CD14-positive monocyte (primary cell): ENCODE results near the gene GNAT1. TPM values are rescaled to one million over a fixed set of nuclear protein-coding genes. Genes with fewer than 3 reads are reported as not detected.
A peak's percentile ranks its signal among the peaks of the same experiment; 100 is the strongest.

ENCODE experiments used
- DNase-seq, 3 donors: peaks; one replicate each; pipeline ENCODE4 v3.0.0-alpha.2; 2011 to 2022
- H2AFZ ChIP-seq: 2 replicates; pipeline ENCODE4 v1.6.0; 2012; ENCODE audit warnings: mild to moderate bottlenecking, low read depth, low read length, inconsistent platforms; ENCODE audit not compliant: insufficient read depth, poor library complexity, severe bottlenecking
- H3K27ac ChIP-seq, 2 donors: 1 replicate in 1 of 2; 2 replicates in 1 of 2; pipeline ENCODE4 v1.5.1; 2012 to 2013; ENCODE audit warnings: low read length in 2 of 2, control low read depth in 1 of 2, inconsistent platforms in 1 of 2, low read depth in 1 of 2, mild to moderate bottlenecking in 1 of 2
- H3K27me3 ChIP-seq, 2 donors: one replicate each; pipeline versions ENCODE4 v1.6.0 to v1.6.1; 2011 to 2013; ENCODE audit warnings: low read length in 2 of 2; ENCODE audit not compliant: control insufficient read depth in 2 of 2, insufficient read depth in 2 of 2
- H3K36me3 ChIP-seq, 2 donors: replicated peaks in 1 of 2; 1 replicate in 1 of 2; 2 replicates in 1 of 2; pipeline versions ENCODE4 v1.5.1 to v1.6.1; 2012 to 2013; ENCODE audit warnings: low read length in 2 of 2, control low read depth in 1 of 2, inconsistent platforms in 1 of 2, mild to moderate bottlenecking in 1 of 2; ENCODE audit not compliant: insufficient read depth in 2 of 2, control insufficient read depth in 1 of 2
- H3K4me1 ChIP-seq, 2 donors: 1 replicate in 1 of 2; 2 replicates in 1 of 2; pipeline versions ENCODE4 v1.5.1 to v1.6.1; 2012 to 2013; ENCODE audit warnings: low read length in 2 of 2, control low read depth in 1 of 2, inconsistent platforms in 1 of 2, mild to moderate bottlenecking in 1 of 2, moderate library complexity in 1 of 2; ENCODE audit not compliant: insufficient read depth in 2 of 2, control insufficient read depth in 1 of 2
- H3K4me2 ChIP-seq: replicated peaks from 2 replicates; pipeline ENCODE3; 2012; ENCODE audit warnings: low read length, moderate library complexity, mild to moderate bottlenecking; ENCODE audit not compliant: poor library complexity, severe bottlenecking; ENCODE audit errors: extremely low read depth
- H3K4me3 ChIP-seq, 3 experiments: fragments of 200-600 bp in 1 of 3; sonication (generic) in 1 of 3; replicated peaks in 1 of 3; 1 replicate in 2 of 3; 2 replicates in 1 of 3; pipeline ENCODE4 v1.5.1; 2011 to 2013; ENCODE audit warnings: low read length in 3 of 3, mild to moderate bottlenecking in 3 of 3, control low read depth in 2 of 3, low read depth in 2 of 3, inconsistent platforms in 1 of 3, moderate library complexity in 1 of 3
- H3K79me2 ChIP-seq: 2 replicates; pipeline ENCODE4 v1.6.0; 2012; ENCODE audit warnings: mild to moderate bottlenecking, control low read depth, inconsistent platforms, low read length, moderate library complexity; ENCODE audit not compliant: insufficient read depth
- H3K9ac ChIP-seq: 2 replicates; pipeline ENCODE4 v1.6.0; 2017; ENCODE audit warnings: low read length, mild to moderate bottlenecking; ENCODE audit not compliant: insufficient read depth, poor library complexity, severe bottlenecking
- H3K9me3 ChIP-seq, 2 donors: replicated peaks in 1 of 2; 1 replicate in 1 of 2; 2 replicates in 1 of 2; pipeline versions ENCODE4 v1.5.1 to v1.6.1; 2012 to 2013; ENCODE audit warnings: low read length in 2 of 2, control low read depth in 1 of 2; ENCODE audit not compliant: control insufficient read depth in 1 of 2, insufficient read depth in 1 of 2
- H4K20me1 ChIP-seq: 2 replicates; pipeline ENCODE4 v1.6.0; 2012; ENCODE audit warnings: mild to moderate bottlenecking, low read length, control low read depth, moderate library complexity; ENCODE audit not compliant: insufficient read depth
- H3K27ac Mint-ChIP-seq, 7 donors: one replicate each; pipeline ENCODE4 v1.8.0; 2020; ENCODE audit warnings: mild to moderate bottlenecking in 7 of 7, mixed read lengths in 7 of 7, moderate library complexity in 6 of 7, inconsistent platforms in 2 of 7
- H3K27me3 Mint-ChIP-seq, 3 donors: one replicate each; pipeline ENCODE4 v1.8.0; 2021 to 2022; ENCODE audit warnings: low read depth in 3 of 3, mild to moderate bottlenecking in 3 of 3, mixed read lengths in 3 of 3, moderate library complexity in 3 of 3, inconsistent platforms in 1 of 3
- H3K36me3 Mint-ChIP-seq, 2 donors: one replicate each; pipeline ENCODE4 v1.8.0; 2020; ENCODE audit warnings: mixed read lengths in 2 of 2, inconsistent platforms in 1 of 2, mild to moderate bottlenecking in 1 of 2
- H3K4me1 Mint-ChIP-seq: one replicate; pipeline ENCODE4 v1.8.0; 2020; ENCODE audit warnings: mild to moderate bottlenecking, mixed read lengths
- H3K4me3 Mint-ChIP-seq, 2 donors: one replicate each; pipeline ENCODE4 v1.8.0; 2020; ENCODE audit warnings: mild to moderate bottlenecking in 2 of 2, mixed read lengths in 2 of 2, moderate library complexity in 1 of 2
- H3K9me3 Mint-ChIP-seq, 7 donors: one replicate each; pipeline ENCODE4 v1.8.0; 2020 to 2022; ENCODE audit warnings: mixed read lengths in 7 of 7, mild to moderate bottlenecking in 6 of 7, moderate library complexity in 6 of 7, inconsistent platforms in 2 of 7
- CTCF ChIP-seq: fragments of 200-600 bp; IDR thresholded peaks from one replicate; pipeline ENCODE4 v1.8.0; 2022; ENCODE audit warnings: antibody characterized with exemption, mild to moderate bottlenecking
- WGBS: methylation state at CpG from one replicate; pipeline ENCODE4 v1.1.5; 2013; ENCODE audit warnings: missing lambda C conversion rate; ENCODE audit not compliant: insufficient coverage; 5-methylcytosine and 5-hydroxymethylcytosine counted together
- intact Hi-C, 2 donors: fragments of 100-400 bp; cut with micrococcal nuclease; formaldehyde crosslinking; loops; one replicate each; pipeline versions ENCODE4 v1.15.0 to v1.15.1; 2023
- polyA plus RNA-seq, 3 donors: library from polyadenylated mRNA; depleted of rRNA in 1 of 3; unstranded in 2 of 3; stranded (reverse) in 1 of 3; fragments of 300-500 nt in 2 of 3; fragments of >200 nt in 1 of 3; fragmentation: Illumina TruSeq in 2 of 3; gene quantifications; 1 replicate in 2 of 3; 2 replicates in 1 of 3; pipeline ENCODE4 v1.2.3, GENCODE V29; 2012 to 2021

Gene GNAT1
- polyA plus RNA-seq, 3 donors = not detected

GRCh38 chr3:50155891-50156290 lies 35.5 kb upstream of the GNAT1 start:
- peaks cover 8% of the 10 kb centered on the region for H4K20me1 ChIP-seq
- no peak for TF ChIP-seq CTCF
- Mint-ChIP-seq H3K9me3 (peaks cover 0 to 16% (median 6%) of the 10 kb centered on the region in 7 donors), H3K4me3 (peak overlapping the region; percentile 80 to 89), H3K27ac (peak overlapping the region in 2 of 7 donors; percentile 63 to 65), H3K36me3 (peaks cover 4 to 10% of the 10 kb centered on the region in 2 donors), H3K27me3 (peaks cover 44 to 56% (median 55%) of the 10 kb centered on the region in 3 donors), H3K4me1 (peaks cover 25% of the 10 kb centered on the region)
- H3K4me1 ChIP-seq = peaks cover 10 to 19% of the 10 kb centered on the region in 2 donors
- H3K4me2 ChIP-seq = peak overlapping the region; percentile 81
- H3K27ac ChIP-seq = no peak overlapping the region
- H3K9me3 ChIP-seq = peaks cover 0 to 16% of the 10 kb centered on the region in 2 donors
- H3K9ac ChIP-seq = peak overlapping the region; percentile 30
- DNase-seq = no peak
- intact Hi-C loops = no loop called here
- H3K4me3 ChIP-seq = peak overlapping the region in 1 of 3 experiments; percentile 45
- peaks cover 19 to 49% of the 10 kb centered on the region in 2 donors for H3K27me3 ChIP-seq
- 45% methylated on average over 10 of the region's 13 CpGs for WGBS
- H3K79me2 ChIP-seq = no peaks in the 10 kb centered on the region
- no peaks in the 10 kb centered on the region for H3K36me3 ChIP-seq
- H2AFZ ChIP-seq = no peak overlapping the region

- no peaks in the 10 kb centered on the region for H3K36me3 ChIP-seq
- H4K20me1 ChIP-seq = peaks cover 8% of the 10 kb centered on the region
- H3K4me3 ChIP-seq = no peak overlapping the region
- peaks cover 4 to 10% of the 10 kb centered on the region in 2 donors for H3K36me3 Mint-ChIP-seq
- peak overlapping the region; percentile 53 to 89 for H3K4me3 Mint-ChIP-seq
- H3K27me3 ChIP-seq = peaks cover 19 to 49% of the 10 kb centered on the region in 2 donors
- peaks cover 0 to 16% (median 6%) of the 10 kb centered on the region in 7 donors for H3K9me3 Mint-ChIP-seq
- H2AFZ ChIP-seq = no peak overlapping the region
- H3K27me3 Mint-ChIP-seq = peaks cover 41 to 54% (median 53%) of the 10 kb centered on the region in 3 donors
- intact Hi-C loops = no loop called here
- H3K9me3 ChIP-seq = peaks cover 0 to 16% of the 10 kb centered on the region in 2 donors
- no peaks in the 10 kb centered on the region for H3K79me2 ChIP-seq
- TF ChIP-seq CTCF = no peak
- peaks cover 10 to 19% of the 10 kb centered on the region in 2 donors for H3K4me1 ChIP-seq
- no peak overlapping the region for H3K27ac ChIP-seq
- no peak overlapping the region for H3K9ac ChIP-seq
- no peak for DNase-seq
- no peak overlapping the region for H3K4me2 ChIP-seq
- peak overlapping the region in 2 of 7 donors; percentile 13 to 62 for H3K27ac Mint-ChIP-seq
- peaks cover 25% of the 10 kb centered on the region for H3K4me1 Mint-ChIP-seq
- 50% methylated on average over 18 of the region's 20 CpGs for WGBS
Measured at GRCh38 chr3:50156549-50157493, 34.6 kb upstream of the GNAT1 start.
